WTC11 (cell line): ENCODE results near the gene FAM13B.
"Not testable (repeated sequence)": the region's sequence is repeated elsewhere in the genome, so short reads cannot be mapped to it uniquely, and the experiment has no call there.

ENCODE experiments used
- E2F4 ChIP-seq: sonication (generic); formaldehyde crosslinking; IDR thresholded peaks from 2 replicates; pipeline ENCODE4 v1.8.1; 2022; ENCODE audit warnings: low read depth, mild to moderate bottlenecking, moderate library complexity, missing genetic modification reagents, borderline replicate concordance
- ESRRA ChIP-seq: sonication (generic); formaldehyde crosslinking; IDR thresholded peaks from 2 replicates; pipeline ENCODE4 v1.8.1; 2022; ENCODE audit warnings: mild to moderate bottlenecking, missing genetic modification reagents, borderline replicate concordance
- MLX ChIP-seq: sonication (generic); formaldehyde crosslinking; IDR thresholded peaks from 2 replicates; pipeline ENCODE4 v1.8.1; 2023; ENCODE audit warnings: mild to moderate bottlenecking, missing genetic modification reagents, moderate library complexity
- NFYB ChIP-seq: sonication (generic); formaldehyde crosslinking; conservative IDR thresholded peaks from 2 replicates; pipeline ENCODE4 v1.8.0; 2022; ENCODE audit warnings: low read depth, missing genetic modification reagents
- RELA ChIP-seq: sonication (generic); formaldehyde crosslinking; IDR thresholded peaks from 2 replicates; pipeline ENCODE4 v1.8.1; 2022; ENCODE audit warnings: missing genetic modification reagents, mild to moderate bottlenecking, borderline replicate concordance
- TEAD1 ChIP-seq: sonication (generic); formaldehyde crosslinking; IDR thresholded peaks from 2 replicates; pipeline ENCODE4 v1.8.0; 2022; ENCODE audit warnings: mild to moderate bottlenecking, missing genetic modification reagents
- TEAD4 ChIP-seq: sonication (generic); formaldehyde crosslinking; IDR thresholded peaks from 2 replicates; pipeline ENCODE4 v1.8.0; 2022; ENCODE audit warnings: mild to moderate bottlenecking, missing genetic modification reagents
- ZBTB21 ChIP-seq: sonication (generic); formaldehyde crosslinking; IDR thresholded peaks from 2 replicates; pipeline ENCODE4 v1.8.1; 2023; ENCODE audit warnings: mild to moderate bottlenecking, missing genetic modification reagents, borderline replicate concordance
- ZNF121 ChIP-seq: sonication (generic); formaldehyde crosslinking; IDR thresholded peaks from 2 replicates; pipeline ENCODE4 v1.8.0; 2023; ENCODE audit warnings: missing genetic modification reagents
- ZNF138 ChIP-seq: sonication (generic); formaldehyde crosslinking; conservative IDR thresholded peaks from 2 replicates; pipeline ENCODE4 v1.8.1; 2022; ENCODE audit warnings: mild to moderate bottlenecking, moderate library complexity, missing genetic modification reagents
- ZNF281 ChIP-seq: sonication (generic); formaldehyde crosslinking; IDR thresholded peaks from 2 replicates; pipeline ENCODE4 v1.8.0; 2023; ENCODE audit warnings: mild to moderate bottlenecking, missing genetic modification reagents
- TF ChIP-seq, protein P1 (sequence below): fragments of 200-600 bp; IDR thresholded peaks from 2 replicates; pipeline ENCODE4 v1.8.0; 2022; ENCODE audit warnings: antibody characterized with exemption

GRCh38 chr5:138028262-138028970 is 4.5 kb downstream of the FAM13B start:
- not testable (repeated sequence) for TF ChIP-seq NFYB (CRISPR knock-in tag); RELA (CRISPR knock-in tag); ZNF121 (CRISPR knock-in tag); TEAD1 (CRISPR knock-in tag); TEAD4 (CRISPR knock-in tag); ZNF281 (CRISPR knock-in tag); E2F4 (CRISPR knock-in tag); ESRRA (CRISPR knock-in tag); ZNF138 (CRISPR knock-in tag); MLX (CRISPR knock-in tag); ZBTB21
- TF ChIP-seq, protein P1, sequence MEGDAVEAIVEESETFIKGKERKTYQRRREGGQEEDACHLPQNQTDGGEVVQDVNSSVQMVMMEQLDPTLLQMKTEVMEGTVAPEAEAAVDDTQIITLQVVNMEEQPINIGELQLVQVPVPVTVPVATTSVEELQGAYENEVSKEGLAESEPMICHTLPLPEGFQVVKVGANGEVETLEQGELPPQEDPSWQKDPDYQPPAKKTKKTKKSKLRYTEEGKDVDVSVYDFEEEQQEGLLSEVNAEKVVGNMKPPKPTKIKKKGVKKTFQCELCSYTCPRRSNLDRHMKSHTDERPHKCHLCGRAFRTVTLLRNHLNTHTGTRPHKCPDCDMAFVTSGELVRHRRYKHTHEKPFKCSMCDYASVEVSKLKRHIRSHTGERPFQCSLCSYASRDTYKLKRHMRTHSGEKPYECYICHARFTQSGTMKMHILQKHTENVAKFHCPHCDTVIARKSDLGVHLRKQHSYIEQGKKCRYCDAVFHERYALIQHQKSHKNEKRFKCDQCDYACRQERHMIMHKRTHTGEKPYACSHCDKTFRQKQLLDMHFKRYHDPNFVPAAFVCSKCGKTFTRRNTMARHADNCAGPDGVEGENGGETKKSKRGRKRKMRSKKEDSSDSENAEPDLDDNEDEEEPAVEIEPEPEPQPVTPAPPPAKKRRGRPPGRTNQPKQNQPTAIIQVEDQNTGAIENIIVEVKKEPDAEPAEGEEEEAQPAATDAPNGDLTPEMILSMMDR: not testable (repeated sequence)
